Endothelial cell of umbilical vein (primary cell): ENCODE measurements around the gene GRID2. TPM values are rescaled to one million over a fixed set of nuclear protein-coding genes. Genes with fewer than 3 reads are reported as not detected.

Source experiments
- BruUV-seq: library from RNA; stranded (reverse); fragments of 400-500 nt; replicated peaks from 2 replicates; lab custom pipeline; 2021; lab: Mats Ljungman, UMichigan
- CTCF ChIA-PET: fragments of 300-600, 350-600 bp; sonication (Branson Sonifier 250); formaldehyde crosslinking; loops from one replicate; lab custom pipeline; 2021; ENCODE audit warnings: antibody characterized with exemption, inconsistent platforms; lab: Charles Lee
- POLR2A ChIA-PET: fragments of 300-600, 350-600 bp; sonication (Branson Sonifier 250); formaldehyde crosslinking; loops from one replicate; lab custom pipeline; 2021; ENCODE audit warnings: antibody characterized with exemption, inconsistent platforms; lab: Charles Lee
- DNase-seq: peaks from one replicate; pipeline ENCODE4 v3.0.0-alpha.2; 2011; ENCODE audit warnings: low read depth, low spot score
- FAIRE-seq: peaks from 2 replicates; lab custom pipeline; 2011; peaks lifted over from hg19 to GRCh38; lab: Jason Lieb, UNC
- H2AFZ ChIP-seq: 2 replicates; pipeline ENCODE4 v1.6.0; 2012; ENCODE audit warnings: low read depth, low read length, control low read depth, inconsistent platforms
- H3K27ac ChIP-seq: 2 replicates; pipeline ENCODE4 v1.5.1; 2011; ENCODE audit warnings: low read depth, mild to moderate bottlenecking, control low read depth, low read length, moderate library complexity; ENCODE audit not compliant: insufficient read depth
- H3K27me3 ChIP-seq, 2 experiments: 2 replicates each; pipeline versions ENCODE4 v1.6.0 to v1.6.1; 2011; ENCODE audit warnings: low read length in 2 of 2, mixed read lengths in 1 of 2; ENCODE audit not compliant: control insufficient read depth in 2 of 2, insufficient read depth in 2 of 2
- H3K36me3 ChIP-seq, 2 experiments: 2 replicates in 1 of 2; 3 replicates in 1 of 2; pipeline ENCODE4 v1.5.1; 2011; ENCODE audit warnings: low read length in 2 of 2, mild to moderate bottlenecking in 1 of 2, moderate library complexity in 1 of 2; ENCODE audit not compliant: control insufficient read depth in 2 of 2, insufficient read depth in 2 of 2; ENCODE audit errors: extremely low read depth in 1 of 2
- H3K4me1 ChIP-seq: 3 replicates; pipeline ENCODE4 v1.5.1; 2011; ENCODE audit warnings: mild to moderate bottlenecking, low read length; ENCODE audit not compliant: control insufficient read depth, insufficient read depth; ENCODE audit errors: extremely low read depth
- H3K4me2 ChIP-seq: 2 replicates; pipeline ENCODE4 v1.6.1; 2011; ENCODE audit warnings: low read length, control low read depth, mixed read lengths; ENCODE audit not compliant: insufficient read depth
- H3K4me3 ChIP-seq, 3 experiments: fragments of 200-600 bp in 1 of 3; sonication (generic), shearing (Covaris generic) in 1 of 3; replicated peaks in 1 of 3; 2 replicates each; pipeline ENCODE4 v1.5.1; 2011 to 2016; ENCODE audit warnings: control low read depth in 3 of 3, low read length in 3 of 3, mild to moderate bottlenecking in 2 of 3, inconsistent platforms in 1 of 3, low read depth in 1 of 3, moderate library complexity in 1 of 3; ENCODE audit not compliant: insufficient read depth in 1 of 3
- H3K79me2 ChIP-seq: 2 replicates; pipeline ENCODE4 v1.6.0; 2012; ENCODE audit warnings: low read length, inconsistent platforms; ENCODE audit not compliant: control insufficient read depth, insufficient read depth
- H3K9ac ChIP-seq: replicated peaks from 2 replicates; pipeline ENCODE3; 2011; ENCODE audit warnings: low read length, control low read depth; ENCODE audit not compliant: insufficient read depth; ENCODE audit errors: extremely low read depth
- H3K9me1 ChIP-seq: replicated peaks from 3 replicates; pipeline ENCODE4 v1.6.0; 2011; ENCODE audit warnings: mild to moderate bottlenecking, low read length; ENCODE audit not compliant: control insufficient read depth, insufficient read depth; ENCODE audit errors: extremely low read depth
- H3K9me3 ChIP-seq: replicated peaks from 2 replicates; pipeline ENCODE4 v1.5.1; 2012; ENCODE audit warnings: low read length, inconsistent platforms; ENCODE audit not compliant: control insufficient read depth, insufficient read depth
- H4K20me1 ChIP-seq: replicated peaks from 2 replicates; pipeline ENCODE3; 2011; ENCODE audit warnings: mild to moderate bottlenecking, low read length; ENCODE audit not compliant: control insufficient read depth, insufficient read depth; ENCODE audit errors: extremely low read depth
- CTCF ChIP-seq, 2 donors: IDR thresholded peaks; 1 replicate in 1 of 2; 2 replicates in 1 of 2; pipeline ENCODE4 v1.5.1; 2011; ENCODE audit warnings: low read length in 2 of 2, mild to moderate bottlenecking in 2 of 2, moderate library complexity in 2 of 2, control low read depth in 1 of 2, inconsistent platforms in 1 of 2, low read depth in 1 of 2; ENCODE audit not compliant: insufficient read depth in 1 of 2; ENCODE audit errors: extremely low read depth in 1 of 2
- EZH2 ChIP-seq: IDR thresholded peaks from 2 replicates; pipeline ENCODE4 v1.6.1; 2012; ENCODE audit warnings: borderline replicate concordance, low read depth, mild to moderate bottlenecking, moderate library complexity, low read length, inconsistent platforms; ENCODE audit not compliant: severe bottlenecking
- FOS ChIP-seq: IDR thresholded peaks from 2 replicates; pipeline ENCODE4 v1.6.1; 2011; ENCODE audit warnings: mild to moderate bottlenecking, low read length, moderate library complexity, borderline replicate concordance; ENCODE audit not compliant: insufficient read depth
- GATA2 ChIP-seq: IDR thresholded peaks from 2 replicates; pipeline ENCODE4 v1.7.0; 2011; ENCODE audit warnings: low read depth, mild to moderate bottlenecking, moderate library complexity, mixed read lengths, low read length; ENCODE audit not compliant: insufficient read length, insufficient read depth
- JUN ChIP-seq: IDR thresholded peaks from 2 replicates; pipeline ENCODE4 v1.6.1; 2011; ENCODE audit warnings: borderline replicate concordance, low read depth; ENCODE audit not compliant: insufficient read length, insufficient read depth
- MAX ChIP-seq: IDR thresholded peaks from 2 replicates; pipeline ENCODE4 v1.6.1; 2011; ENCODE audit not compliant: insufficient read depth, insufficient read length
- MYC ChIP-seq: IDR thresholded peaks from one replicate; pipeline ENCODE4 v1.6.1; 2011; ENCODE audit warnings: mild to moderate bottlenecking, low read depth, low read length
- POLR2A ChIP-seq: IDR thresholded peaks from 2 replicates; pipeline ENCODE4 v1.6.1; 2012; ENCODE audit warnings: low read depth, mild to moderate bottlenecking, control low read depth, low read length
- POLR2AphosphoS5 ChIP-seq: IDR thresholded peaks from 2 replicates; pipeline ENCODE4 v1.6.1; 2012; ENCODE audit warnings: low read depth, mild to moderate bottlenecking, control low read depth, low read length, moderate library complexity; ENCODE audit not compliant: insufficient read depth
- dilution Hi-C: fragments of 300-500 bp; cut with MboI; formaldehyde crosslinking; loops from one replicate; pipeline ENCODE4 v1.15.0; 2019; ENCODE audit warnings: low sequenced_read_pairs; ENCODE audit not compliant: extremely low pct_ligation_motif_present
- intact Hi-C: fragments of 100-400 bp; cut with micrococcal nuclease; formaldehyde crosslinking; loops from one replicate; pipeline ENCODE4 v1.10.0; 2022
- polyA plus RNA-seq, 4 experiments: library from polyadenylated mRNA; depleted of rRNA in 3 of 4; stranded (reverse) in 3 of 4; unstranded in 1 of 4; fragments of >200 nt; gene quantifications; 2 replicates each; pipeline versions ENCODE4 v1.2.1 to v1.2.3, GENCODE V29; 2011 to 2012; ENCODE audit warnings: missing spikeins in 1 of 4
- total RNA-seq: library from RNA; stranded (reverse); gene quantifications from 2 replicates; pipeline ENCODE4 v1.2.3, GENCODE V29; 2021

GRID2 gene
- total and polyA plus RNA-seq, 2 donors (not counting 3 experiments of a cell fraction or from before 2014, with no cell fraction given): not detected

- no peak for FAIRE-seq
- H2AFZ ChIP-seq: no peak overlapping the region
- BruUV-seq: no TSS peak
- H3K79me2 ChIP-seq: no peaks in the 10 kb centered on the region
- dilution Hi-C loops (no loop called here), intact Hi-C loops (no loop called here)
- no peaks in the 10 kb centered on the region for H3K27me3 ChIP-seq
- H3K27ac ChIP-seq: no peak overlapping the region
- H3K4me3 ChIP-seq: no peak overlapping the region
- no peak overlapping the region for H3K4me2 ChIP-seq
- H4K20me1 ChIP-seq: no peaks in the 10 kb centered on the region
- H3K4me1 ChIP-seq: no peaks in the 10 kb centered on the region
- no peak for DNase-seq
- H3K9me3 ChIP-seq: no peaks in the 10 kb centered on the region
- POLR2A ChIA-PET: no interaction called here
- CTCF ChIA-PET: no interaction called here
- TF ChIP-seq EZH2 (no peak), MYC (no peak), FOS (no peak)
- no peak overlapping the region for H3K9ac ChIP-seq
- H3K9me1 ChIP-seq: no peaks in the 10 kb centered on the region
- H3K36me3 ChIP-seq: no peaks in the 10 kb centered on the region
Observed at GRCh38 chr4:93475730-93476129, 1172.0 kb downstream of the GRID2 start.

- Histone ChIP-seq H4K20me1 (no peaks in the 10 kb centered on the region), H3K36me3 (no peaks in the 10 kb centered on the region), H3K27me3 (no peaks in the 10 kb centered on the region), H2AFZ (no peak overlapping the region), H3K9me1 (no peaks in the 10 kb centered on the region), H3K79me2 (no peaks in the 10 kb centered on the region), H3K4me3 (no peak overlapping the region), H3K9ac (no peak overlapping the region), H3K9me3 (no peaks in the 10 kb centered on the region), H3K27ac (no peak overlapping the region), H3K4me2 (no peak overlapping the region), H3K4me1 (no peaks in the 10 kb centered on the region)
- intact Hi-C loops: no loop called here
- no TSS peak for BruUV-seq
- POLR2A ChIA-PET: no interaction called here
- FAIRE-seq (no peak), DNase-seq (no peak)
- dilution Hi-C loops: no loop called here
- TF ChIP-seq MAX: no peak
- no peak for TF ChIP-seq CTCF (IDR thresholded peaks at IDR 0.05; ENCODE audit: extremely low read depth in 1 of 2, insufficient read depth in 1 of 2, low read depth in 1 of 2, low read length in 2 of 2)
- no peak for TF ChIP-seq EZH2
- no peak for TF ChIP-seq POLR2AphosphoS5
- TF ChIP-seq POLR2A: no peak
- TF ChIP-seq MYC: no peak
- TF ChIP-seq FOS: no peak
- TF ChIP-seq JUN: no peak
- TF ChIP-seq GATA2: no peak
- CTCF ChIA-PET: no interaction called here
Observed at GRCh38 chr4:93478805-93479204, 1175.0 kb downstream of the GRID2 start.
